NCI-H460 (cell line): ENCODE measurements around the gene HDC. TPM values are rescaled to one million over a fixed set of nuclear protein-coding genes. Genes with fewer than 3 reads are reported as not detected.

Experiments
- DNase-seq: peaks from one replicate; pipeline ENCODE4 v3.0.0-alpha.2; 2016; ENCODE audit warnings: low read depth; ENCODE audit errors: extremely low read depth
- total RNA-seq: library from RNA; depleted of rRNA; stranded (reverse); fragments of >200 nt; shearing (Covaris generic); gene quantifications from 2 replicates; pipeline ENCODE4 v1.2.3, GENCODE V29; 2014

The HDC gene
- total RNA-seq, 1 experiment from 2014 or later, result 0.10 TPM

- no peak for DNase-seq
These were observed 9.1 kb downstream of the HDC start for GRCh38 chr15:50256188-50257041.

GRCh38 chr15:50252556-50252955, 13.0 kb downstream of the HDC start:
- no peak for DNase-seq

DNA sequence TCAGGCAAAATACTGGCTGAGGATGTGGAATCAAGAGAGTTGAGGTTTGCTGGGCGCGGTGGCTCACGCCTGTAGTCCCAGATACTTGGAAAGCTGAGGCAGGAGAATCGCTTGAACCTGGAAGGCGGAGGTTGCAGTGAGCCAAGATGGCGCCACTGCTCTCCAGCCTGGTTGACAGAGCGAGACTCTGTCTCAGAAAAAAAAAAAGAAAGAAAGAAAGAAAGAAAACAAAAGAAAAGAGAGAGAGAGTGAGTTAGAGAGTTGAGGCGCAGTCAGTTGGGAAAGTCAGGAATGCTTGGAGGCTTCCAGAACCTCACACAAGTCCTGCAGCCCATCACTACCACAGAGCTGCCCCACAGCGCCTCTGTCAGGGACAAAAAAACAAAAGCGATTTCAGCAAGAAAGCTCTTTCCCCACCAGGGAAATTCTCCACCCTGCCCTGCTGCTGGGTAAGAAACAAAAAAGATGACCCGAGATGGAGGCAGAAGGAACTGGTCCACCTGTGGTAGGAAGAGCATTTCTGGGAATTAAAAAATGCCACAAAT, 13.8 kb downstream of the HDC start:
- no peak for DNase-seq

- no peak for DNase-seq
These were observed 14.6 kb downstream of the HDC start for GRCh38 chr15:50250760-50251394.

- DNase-seq, result no peak
These were observed 15.8 kb downstream of the HDC start for GRCh38 chr15:50249704-50250103.

DNA sequence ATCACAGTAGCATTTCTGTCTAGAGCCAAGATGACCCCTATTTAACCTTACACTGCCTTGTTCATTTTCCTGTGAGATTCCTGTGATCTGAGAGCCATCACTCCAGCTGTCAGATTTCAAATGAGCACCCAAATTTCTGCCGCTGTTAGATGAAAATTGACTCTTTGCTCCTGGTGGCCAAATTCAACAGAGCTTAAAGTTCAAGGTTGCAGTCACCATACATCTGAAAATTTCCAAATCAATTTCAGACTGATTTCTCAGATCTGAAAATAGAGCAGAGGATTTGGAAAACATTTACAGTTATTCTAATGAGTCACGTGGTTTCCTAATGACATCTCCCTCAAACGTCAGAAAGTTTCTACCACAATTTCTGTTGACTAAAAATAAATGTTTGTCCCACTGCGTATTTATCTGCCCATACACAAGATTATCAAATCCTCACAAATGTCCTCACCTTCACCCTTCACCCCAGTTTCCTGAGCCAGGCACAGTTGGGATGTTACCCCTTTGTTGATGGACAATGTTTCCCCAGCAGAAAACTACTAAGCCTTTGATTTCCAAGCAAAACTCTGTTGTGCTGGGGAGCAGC, 16.4 kb downstream of the HDC start:
- no peak for DNase-seq

GRCh38 chr15:50247819-50248655, 17.5 kb downstream of the HDC start:
- DNase-seq, result no peak

DNA sequence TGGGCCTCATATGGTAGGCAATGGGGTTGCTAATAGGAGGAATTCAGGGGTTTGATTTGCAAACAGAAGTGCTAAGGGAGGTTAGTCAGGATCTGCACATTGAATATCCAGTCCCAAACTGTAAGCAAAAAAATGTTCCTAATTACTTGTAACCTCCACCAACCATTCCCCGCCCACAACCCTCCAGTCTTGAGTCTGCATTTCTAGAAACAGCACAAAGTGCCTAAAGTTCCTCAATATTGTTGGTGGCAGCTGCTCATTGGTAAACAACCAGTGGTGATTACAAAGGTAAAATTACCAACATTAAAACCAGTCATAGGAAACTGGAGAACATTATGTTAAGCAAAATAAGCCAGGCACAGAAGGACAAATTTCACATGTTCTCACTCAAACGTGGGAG, 18.9 kb downstream of the HDC start:
- DNase-seq, result no peak

DNA sequence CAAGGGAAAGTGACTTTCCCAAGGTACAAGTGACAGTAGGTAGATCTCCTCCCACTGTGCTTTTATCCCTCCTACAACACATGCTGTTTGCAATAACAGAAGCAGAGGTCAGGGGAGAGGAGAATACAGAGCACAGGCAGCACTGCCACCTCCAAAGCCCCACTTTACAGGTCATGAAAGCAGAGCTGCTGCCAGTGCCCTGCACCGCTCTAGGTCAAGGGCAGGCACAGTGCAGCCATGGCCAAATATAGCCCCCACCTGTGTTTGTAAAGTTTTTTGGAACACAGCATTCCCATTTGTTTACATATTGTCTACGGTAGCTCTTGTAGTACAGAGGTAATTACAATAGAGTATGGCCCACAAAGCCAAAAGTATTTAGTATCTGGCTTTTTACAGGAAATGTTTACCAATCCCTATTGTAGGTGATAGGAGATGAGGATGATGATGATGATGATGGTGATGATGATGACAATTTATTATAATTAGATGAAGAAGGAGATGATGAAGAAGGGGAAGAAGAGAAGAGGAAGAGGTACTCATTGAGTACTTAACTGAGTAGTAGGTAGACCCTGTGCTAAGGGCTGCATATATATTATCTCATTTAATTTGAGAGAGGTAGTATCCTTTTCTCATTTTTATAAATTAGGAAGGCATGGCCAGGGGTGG, 20.4 kb downstream of the HDC start:
- no peak for DNase-seq

- no peak for DNase-seq
These were observed 21.4 kb downstream of the HDC start for GRCh38 chr15:50244153-50244552.

DNA sequence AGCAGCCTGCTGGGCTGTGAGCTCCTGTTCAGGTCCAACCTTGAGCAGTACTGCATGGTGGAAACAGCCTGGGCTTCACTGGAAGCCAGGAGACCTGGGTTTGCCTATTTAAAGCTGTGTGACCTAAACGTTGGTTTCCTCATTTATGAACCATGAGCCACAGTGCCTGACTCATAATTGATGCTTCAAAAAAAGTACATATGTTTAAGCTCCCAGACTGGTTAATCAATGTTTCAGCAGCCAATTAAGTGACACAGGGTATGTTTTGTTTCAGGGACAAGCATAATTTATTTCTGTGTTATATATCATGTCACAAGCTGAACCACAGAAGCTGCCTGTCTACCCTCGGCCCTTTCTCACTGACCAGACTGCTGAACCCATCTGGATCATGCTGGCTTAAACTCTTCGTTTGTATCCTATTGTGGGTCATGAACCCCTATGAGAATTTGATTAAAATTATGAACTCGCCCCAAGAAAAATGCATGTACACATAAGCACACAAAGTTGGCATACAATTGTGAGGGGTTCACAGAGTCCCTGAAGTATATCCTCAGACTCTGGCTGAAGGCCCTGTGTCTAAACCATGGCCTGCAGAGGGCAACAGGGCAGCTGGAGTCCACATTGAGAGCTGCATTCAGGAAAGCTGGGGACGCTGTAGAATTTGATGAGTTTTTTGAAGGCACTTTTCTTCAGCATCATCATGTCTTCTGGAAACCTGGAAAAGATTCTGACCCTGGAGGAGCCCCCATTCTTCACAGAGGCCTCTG, 23.7 kb downstream of the HDC start:
- DNase-seq, result no peak

DNA sequence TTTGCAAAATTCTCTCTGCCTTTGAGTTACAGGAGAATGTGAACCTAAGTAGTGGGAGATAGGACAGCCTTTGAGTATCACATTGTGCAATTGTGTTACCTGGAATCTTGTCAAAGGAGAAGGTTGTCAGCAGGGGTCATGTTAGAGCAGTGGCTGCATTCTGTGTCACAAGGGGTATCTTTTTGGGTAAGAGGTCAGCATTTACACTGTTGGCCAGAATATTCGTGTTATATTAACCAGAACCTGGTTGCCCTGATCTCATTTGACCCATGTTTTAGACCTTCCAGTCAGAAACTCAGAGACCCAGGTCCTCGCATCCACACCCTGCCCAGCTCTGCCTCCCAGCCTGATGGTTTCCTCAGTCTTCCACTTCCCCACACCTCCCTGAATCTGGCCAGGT, 27.3 kb downstream of the HDC start:
- no peak for DNase-seq

- DNase-seq, result no peak
These were observed 29.1 kb downstream of the HDC start for GRCh38 chr15:50236433-50236832.

GRCh38 chr15:50235794-50236193, 29.7 kb downstream of the HDC start:
- peak; percentile 64 for DNase-seq

DNA sequence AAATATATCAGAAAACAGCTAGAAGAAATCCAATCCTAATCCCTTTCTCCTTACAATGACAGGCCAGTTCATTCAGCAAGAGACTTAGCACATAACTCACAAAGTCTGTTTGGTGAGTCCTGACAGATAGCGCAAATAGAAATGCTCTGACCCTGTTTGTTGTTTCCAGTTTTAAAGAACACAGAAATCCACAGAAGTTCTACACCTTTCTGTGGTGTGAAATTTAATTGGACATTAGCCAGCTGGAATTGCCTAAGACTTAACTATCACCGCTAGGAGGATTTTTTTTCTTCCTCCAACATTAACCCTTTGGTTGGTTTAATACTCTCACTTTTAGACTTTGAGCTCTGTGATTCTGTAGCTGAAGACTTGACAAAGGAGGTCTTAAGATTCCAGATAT, 30.8 kb downstream of the HDC start:
- DNase-seq, result peak; percentile 25

DNA sequence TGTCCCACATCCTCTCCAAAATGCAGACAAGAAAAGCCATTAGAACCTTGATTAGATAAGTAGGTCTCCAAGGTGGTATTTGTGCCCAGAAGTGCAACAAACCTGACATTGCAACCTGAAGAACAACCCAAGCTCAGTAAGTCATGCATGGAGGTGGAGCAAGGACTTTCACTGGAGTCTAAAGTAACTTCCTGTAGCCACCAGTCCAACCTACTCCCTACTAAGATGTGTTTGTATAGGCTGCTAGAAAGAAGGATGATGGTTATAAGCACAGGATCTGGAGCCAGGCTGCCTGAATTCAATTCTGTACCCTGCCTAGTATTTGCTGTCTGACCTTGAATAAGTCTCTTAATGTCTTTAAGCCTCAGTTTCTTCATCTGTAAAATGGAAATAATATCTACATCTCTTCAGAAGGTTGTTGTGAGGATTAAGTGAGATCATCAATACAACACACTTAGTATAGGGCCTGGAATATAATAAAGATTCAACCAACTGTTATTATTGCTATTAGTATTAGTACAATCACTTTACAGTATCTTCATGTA, 32.3 kb downstream of the HDC start:
- DNase-seq, result no peak

DNA sequence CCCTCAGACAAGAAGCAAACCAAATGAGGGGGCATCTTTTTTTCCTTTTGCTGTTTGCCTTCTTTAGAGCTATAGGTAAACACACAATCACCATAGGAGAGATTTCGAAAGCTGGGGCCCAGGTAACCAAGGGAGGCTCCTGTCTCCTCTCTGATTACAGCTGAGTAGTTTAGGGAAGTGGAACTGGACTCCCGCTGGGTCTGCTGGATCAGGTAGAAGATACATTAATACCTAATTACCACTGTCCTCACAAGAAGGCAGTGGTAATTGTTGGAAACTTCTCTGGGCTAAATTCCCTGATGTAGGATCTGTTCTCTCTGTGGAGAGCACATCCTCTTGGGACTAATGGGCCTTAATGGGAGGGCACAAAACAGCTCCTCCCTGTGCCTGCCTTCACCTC, 32.7 kb downstream of the HDC start:
- no peak for DNase-seq

- no peak for DNase-seq
These were observed 33.8 kb downstream of the HDC start for GRCh38 chr15:50231761-50232160.

GRCh38 chr15:50229336-50229735, 36.2 kb downstream of the HDC start:
- no peak for DNase-seq
